PC-9 (cell line): Measurements from ENCODE around the gene HSP90AB1.

Experiments
- EZH2 ChIP-seq: fragments of 200-600 bp; sonication (generic); IDR thresholded peaks from 2 replicates; pipeline ENCODE4 v1.8.0; 2017; ENCODE audit warnings: antibody characterized with exemption, low read depth
- TF ChIP-seq, protein P1 (sequence below): fragments of 200-600 bp; sonication (generic); conservative IDR thresholded peaks from 2 replicates; pipeline ENCODE4 v1.6.1; 2017; ENCODE audit warnings: mixed run types, antibody characterized with exemption, mild to moderate bottlenecking, moderate library complexity

DNA sequence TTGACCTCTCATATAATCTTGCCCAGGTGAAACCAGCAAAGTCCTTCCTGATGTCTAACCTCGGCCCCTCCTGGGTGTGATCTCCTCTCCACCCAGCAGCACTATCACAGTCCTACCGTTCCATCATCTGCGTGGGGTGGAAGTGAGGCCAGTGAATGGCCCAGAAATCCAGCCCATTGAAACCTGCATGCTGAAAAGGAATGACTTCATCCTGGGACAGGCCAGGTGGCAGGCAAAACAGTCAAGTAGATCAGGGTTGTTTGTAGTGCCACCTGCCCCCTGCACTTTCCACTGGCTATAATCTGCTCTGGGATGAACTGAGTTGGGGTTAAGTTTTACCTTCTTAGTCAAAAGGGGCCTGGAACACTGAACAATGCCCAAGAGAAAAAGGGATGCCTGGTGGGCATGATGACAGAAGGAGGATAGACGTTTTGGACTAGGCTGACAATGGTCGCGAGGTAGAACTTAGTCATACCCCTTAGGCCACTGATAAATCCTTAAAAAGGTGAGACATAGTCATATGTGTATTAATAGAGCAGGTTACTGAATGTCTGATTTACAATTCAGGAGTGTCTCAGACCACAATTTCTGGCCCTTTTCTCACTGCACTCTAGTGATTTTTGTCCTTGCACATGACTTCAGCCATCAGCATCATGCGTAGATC is 8.1 kb upstream of the HSP90AB1 start:
- TF ChIP-seq, protein P1, sequence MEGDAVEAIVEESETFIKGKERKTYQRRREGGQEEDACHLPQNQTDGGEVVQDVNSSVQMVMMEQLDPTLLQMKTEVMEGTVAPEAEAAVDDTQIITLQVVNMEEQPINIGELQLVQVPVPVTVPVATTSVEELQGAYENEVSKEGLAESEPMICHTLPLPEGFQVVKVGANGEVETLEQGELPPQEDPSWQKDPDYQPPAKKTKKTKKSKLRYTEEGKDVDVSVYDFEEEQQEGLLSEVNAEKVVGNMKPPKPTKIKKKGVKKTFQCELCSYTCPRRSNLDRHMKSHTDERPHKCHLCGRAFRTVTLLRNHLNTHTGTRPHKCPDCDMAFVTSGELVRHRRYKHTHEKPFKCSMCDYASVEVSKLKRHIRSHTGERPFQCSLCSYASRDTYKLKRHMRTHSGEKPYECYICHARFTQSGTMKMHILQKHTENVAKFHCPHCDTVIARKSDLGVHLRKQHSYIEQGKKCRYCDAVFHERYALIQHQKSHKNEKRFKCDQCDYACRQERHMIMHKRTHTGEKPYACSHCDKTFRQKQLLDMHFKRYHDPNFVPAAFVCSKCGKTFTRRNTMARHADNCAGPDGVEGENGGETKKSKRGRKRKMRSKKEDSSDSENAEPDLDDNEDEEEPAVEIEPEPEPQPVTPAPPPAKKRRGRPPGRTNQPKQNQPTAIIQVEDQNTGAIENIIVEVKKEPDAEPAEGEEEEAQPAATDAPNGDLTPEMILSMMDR, result no peak
- TF ChIP-seq EZH2, result no peak
